Measurements from ENCODE around the gene ZNF618. TPM values are rescaled to one million over a fixed set of nuclear protein-coding genes. Genes with fewer than 3 reads are reported as not detected.

ZNF618 gene
- polyA plus RNA-seq, 1 of the 3 experiments (the other 2 are of a cell fraction), result 6.2 TPM

DNA sequence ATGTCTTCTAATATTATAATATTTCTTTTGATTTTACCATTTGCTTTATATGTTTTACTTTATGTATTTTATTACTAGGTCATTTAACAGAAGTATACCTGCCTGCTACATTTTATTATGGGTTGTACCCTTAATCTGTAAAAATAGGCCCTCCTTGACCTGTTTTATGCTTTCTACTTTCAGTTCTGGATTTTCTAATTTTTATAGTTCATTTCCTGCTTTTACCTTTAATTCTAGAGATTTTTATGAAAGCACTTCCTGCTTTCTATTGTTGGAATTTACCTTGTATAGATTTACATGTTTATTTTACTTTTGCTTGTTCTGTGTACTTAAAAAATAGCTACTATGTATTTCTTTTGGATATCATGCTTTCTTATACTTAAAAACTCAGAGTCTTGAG lies 20.6 kb downstream of the ZNF618 start:
- ChIA-PET POLR2A (no interaction called here), CTCF (no interaction called here)
- Histone ChIP-seq H3K9me3 (peaks cover 17% of the 10 kb centered on the region), H2AFZ (ENCODE audit: low read depth) (no peak overlapping the region), H3K79me2 (ENCODE audit: insufficient read depth) (peaks cover 77% of the 10 kb centered on the region), H3K4me2 (no peak overlapping the region), H3K9ac (no peak overlapping the region), H3K27me3 (ENCODE audit: insufficient read depth) (no peaks in the 10 kb centered on the region), H4K20me1 (ENCODE audit: insufficient read depth) (peaks cover 25% of the 10 kb centered on the region), H3K27ac (ENCODE audit: low read depth in 2 of 2, low read length in 1 of 2) (no peak overlapping the region), H3K9me2 (no peaks in the 10 kb centered on the region), H3F3A (replicated peaks; ENCODE audit: insufficient read depth) (peaks cover 8% of the 10 kb centered on the region), H3K4me3 (ENCODE audit: low read depth in 2 of 2, low read length in 1 of 2) (no peak overlapping the region), H3K36me3 (replicated peaks in 1 of 2; ENCODE audit: control insufficient read depth in 1 of 2, insufficient read depth in 2 of 2, low read length in 1 of 2) (peaks cover 4 to 20% of the 10 kb centered on the region in 2 experiments), H3K4me1 (ENCODE audit: control insufficient read depth in 1 of 2, insufficient read depth in 2 of 2, low read depth in 1 of 2, low read length in 1 of 2) (no peaks in the 10 kb centered on the region; a peak in 2 of 4 replicates)
- no peak for TF ChIP-seq EZH2phosphoT487 (IDR thresholded peaks at IDR 0.05; ENCODE audit: borderline replicate concordance, low read depth)
- TF ChIP-seq RFX5 (IDR thresholded peaks at IDR 0.05; ENCODE audit: low read length), result no peak
- TF ChIP-seq SIN3A (IDR thresholded peaks at IDR 0.05; ENCODE audit: borderline replicate concordance, low read depth, low read length), result no peak
- no peak for TF ChIP-seq ELF1 (IDR thresholded peaks at IDR 0.05)
- no peak for TF ChIP-seq FOXJ3 (CRISPR knock-in tag; IDR thresholded peaks at IDR 0.05)
- TF ChIP-seq EP300 (IDR thresholded peaks at IDR 0.05; ENCODE audit: borderline replicate concordance in 1 of 2, low read depth in 1 of 2, low read length in 1 of 2), result no peak
- no peak for TF ChIP-seq TAF1 (IDR thresholded peaks at IDR 0.05; ENCODE audit: borderline replicate concordance, low read depth, low read length)
- TF ChIP-seq, protein P1, sequence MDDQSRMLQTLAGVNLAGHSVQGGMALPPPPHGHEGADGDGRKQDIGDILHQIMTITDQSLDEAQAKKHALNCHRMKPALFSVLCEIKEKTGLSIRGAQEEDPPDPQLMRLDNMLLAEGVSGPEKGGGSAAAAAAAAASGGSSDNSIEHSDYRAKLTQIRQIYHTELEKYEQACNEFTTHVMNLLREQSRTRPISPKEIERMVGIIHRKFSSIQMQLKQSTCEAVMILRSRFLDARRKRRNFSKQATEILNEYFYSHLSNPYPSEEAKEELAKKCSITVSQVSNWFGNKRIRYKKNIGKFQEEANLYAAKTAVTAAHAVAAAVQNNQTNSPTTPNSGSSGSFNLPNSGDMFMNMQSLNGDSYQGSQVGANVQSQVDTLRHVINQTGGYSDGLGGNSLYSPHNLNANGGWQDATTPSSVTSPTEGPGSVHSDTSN (IDR thresholded peaks at IDR 0.05), result no peak
- no peak for TF ChIP-seq FOSL2 (IDR thresholded peaks at IDR 0.05; ENCODE audit: borderline replicate concordance, low read depth)
- no peak for TF ChIP-seq MEF2A (IDR thresholded peaks at IDR 0.05; ENCODE audit: borderline replicate concordance, low read depth)
- TF ChIP-seq POLR2AphosphoS5 (IDR thresholded peaks at IDR 0.05; ENCODE audit: low read depth, low read length), result no peak
- no peak for TF ChIP-seq MXI1 (IDR thresholded peaks at IDR 0.05; ENCODE audit: low read depth, low read length)
- TF ChIP-seq, protein P2, sequence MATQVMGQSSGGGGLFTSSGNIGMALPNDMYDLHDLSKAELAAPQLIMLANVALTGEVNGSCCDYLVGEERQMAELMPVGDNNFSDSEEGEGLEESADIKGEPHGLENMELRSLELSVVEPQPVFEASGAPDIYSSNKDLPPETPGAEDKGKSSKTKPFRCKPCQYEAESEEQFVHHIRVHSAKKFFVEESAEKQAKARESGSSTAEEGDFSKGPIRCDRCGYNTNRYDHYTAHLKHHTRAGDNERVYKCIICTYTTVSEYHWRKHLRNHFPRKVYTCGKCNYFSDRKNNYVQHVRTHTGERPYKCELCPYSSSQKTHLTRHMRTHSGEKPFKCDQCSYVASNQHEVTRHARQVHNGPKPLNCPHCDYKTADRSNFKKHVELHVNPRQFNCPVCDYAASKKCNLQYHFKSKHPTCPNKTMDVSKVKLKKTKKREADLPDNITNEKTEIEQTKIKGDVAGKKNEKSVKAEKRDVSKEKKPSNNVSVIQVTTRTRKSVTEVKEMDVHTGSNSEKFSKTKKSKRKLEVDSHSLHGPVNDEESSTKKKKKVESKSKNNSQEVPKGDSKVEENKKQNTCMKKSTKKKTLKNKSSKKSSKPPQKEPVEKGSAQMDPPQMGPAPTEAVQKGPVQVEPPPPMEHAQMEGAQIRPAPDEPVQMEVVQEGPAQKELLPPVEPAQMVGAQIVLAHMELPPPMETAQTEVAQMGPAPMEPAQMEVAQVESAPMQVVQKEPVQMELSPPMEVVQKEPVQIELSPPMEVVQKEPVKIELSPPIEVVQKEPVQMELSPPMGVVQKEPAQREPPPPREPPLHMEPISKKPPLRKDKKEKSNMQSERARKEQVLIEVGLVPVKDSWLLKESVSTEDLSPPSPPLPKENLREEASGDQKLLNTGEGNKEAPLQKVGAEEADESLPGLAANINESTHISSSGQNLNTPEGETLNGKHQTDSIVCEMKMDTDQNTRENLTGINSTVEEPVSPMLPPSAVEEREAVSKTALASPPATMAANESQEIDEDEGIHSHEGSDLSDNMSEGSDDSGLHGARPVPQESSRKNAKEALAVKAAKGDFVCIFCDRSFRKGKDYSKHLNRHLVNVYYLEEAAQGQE (IDR thresholded peaks at IDR 0.05; ENCODE audit: low read depth, low read length), result no peak
- TF ChIP-seq TEAD4 (IDR thresholded peaks at IDR 0.05; ENCODE audit: borderline replicate concordance, insufficient read depth), result no peak
- TF ChIP-seq JUND (IDR thresholded peaks at IDR 0.05), result no peak
- DNase-seq, result no peak
